HuH-7.5 (cell line): ENCODE data around the gene CLEC2B.

Experiments used
- DNase-seq: peaks from one replicate; pipeline ENCODE4 v3.0.0; 2011; ENCODE audit warnings: low spot score

CLEC2B gene

GRCh38 chr12:9868951-9869306 lies 225 bp downstream of the CLEC2B start:
- DNase-seq: no peak

- DNase-seq: no peak
Observed at GRCh38 chr12:9868311-9868801, 798 bp downstream of the CLEC2B start.

- no peak for DNase-seq
Observed at GRCh38 chr12:9867531-9867930, 1.6 kb downstream of the CLEC2B start.

GRCh38 chr12:9866860-9867269 lies 2.3 kb downstream of the CLEC2B start:
- no peak for DNase-seq

GRCh38 chr12:9864913-9865675 lies 4.1 kb downstream of the CLEC2B start:
- no peak for DNase-seq

GRCh38 chr12:9858135-9858534 lies 11.0 kb downstream of the CLEC2B start:
- no peak for DNase-seq

GRCh38 chr12:9856894-9857293 lies 12.3 kb downstream of the CLEC2B start:
- no peak for DNase-seq

- DNase-seq: no peak
Observed at GRCh38 chr12:9856151-9856550, 13.0 kb downstream of the CLEC2B start.

GRCh38 chr12:9851927-9852326 lies 17.2 kb downstream of the CLEC2B start:
- no peak for DNase-seq

- no peak for DNase-seq
Observed at GRCh38 chr12:9851050-9851449, 18.1 kb downstream of the CLEC2B start.

- no peak for DNase-seq
Observed at GRCh38 chr12:9848899-9849298, 20.3 kb downstream of the CLEC2B start.

GRCh38 chr12:9843407-9843806 lies 25.7 kb downstream of the CLEC2B start:
- no peak for DNase-seq

GRCh38 chr12:9831720-9832119 lies 37.4 kb downstream of the CLEC2B start:
- no peak for DNase-seq

- DNase-seq: no peak
Observed at GRCh38 chr12:9829982-9830381, 39.2 kb downstream of the CLEC2B start.

- DNase-seq: no peak
Observed at GRCh38 chr12:9829483-9829882, 39.7 kb downstream of the CLEC2B start.

GRCh38 chr12:9827209-9827888 lies 41.8 kb downstream of the CLEC2B start, which contains the start of gene KLRF1:
TSS of gene KLRF1 (plus strand) at chr12:9827481. CDS start at chr12:9827545, 64 bp downstream.
- no peak for DNase-seq

- no peak for DNase-seq
Observed at GRCh38 chr12:9820281-9820930, 48.7 kb downstream of the CLEC2B start.

GRCh38 chr12:9813821-9814798 lies 55.0 kb downstream of the CLEC2B start:
- peak; percentile 77 for DNase-seq

GRCh38 chr12:9811621-9812020 lies 57.5 kb downstream of the CLEC2B start:
- DNase-seq: no peak

- DNase-seq: no peak
Observed at GRCh38 chr12:9810671-9811070, 58.5 kb downstream of the CLEC2B start.

GRCh38 chr12:9809866-9810265 lies 59.3 kb downstream of the CLEC2B start:
- no peak for DNase-seq

- no peak for DNase-seq
Observed at GRCh38 chr12:9809338-9809737, 59.8 kb downstream of the CLEC2B start.
